ENCODE measurements around the gene TMEM250.

DNA sequence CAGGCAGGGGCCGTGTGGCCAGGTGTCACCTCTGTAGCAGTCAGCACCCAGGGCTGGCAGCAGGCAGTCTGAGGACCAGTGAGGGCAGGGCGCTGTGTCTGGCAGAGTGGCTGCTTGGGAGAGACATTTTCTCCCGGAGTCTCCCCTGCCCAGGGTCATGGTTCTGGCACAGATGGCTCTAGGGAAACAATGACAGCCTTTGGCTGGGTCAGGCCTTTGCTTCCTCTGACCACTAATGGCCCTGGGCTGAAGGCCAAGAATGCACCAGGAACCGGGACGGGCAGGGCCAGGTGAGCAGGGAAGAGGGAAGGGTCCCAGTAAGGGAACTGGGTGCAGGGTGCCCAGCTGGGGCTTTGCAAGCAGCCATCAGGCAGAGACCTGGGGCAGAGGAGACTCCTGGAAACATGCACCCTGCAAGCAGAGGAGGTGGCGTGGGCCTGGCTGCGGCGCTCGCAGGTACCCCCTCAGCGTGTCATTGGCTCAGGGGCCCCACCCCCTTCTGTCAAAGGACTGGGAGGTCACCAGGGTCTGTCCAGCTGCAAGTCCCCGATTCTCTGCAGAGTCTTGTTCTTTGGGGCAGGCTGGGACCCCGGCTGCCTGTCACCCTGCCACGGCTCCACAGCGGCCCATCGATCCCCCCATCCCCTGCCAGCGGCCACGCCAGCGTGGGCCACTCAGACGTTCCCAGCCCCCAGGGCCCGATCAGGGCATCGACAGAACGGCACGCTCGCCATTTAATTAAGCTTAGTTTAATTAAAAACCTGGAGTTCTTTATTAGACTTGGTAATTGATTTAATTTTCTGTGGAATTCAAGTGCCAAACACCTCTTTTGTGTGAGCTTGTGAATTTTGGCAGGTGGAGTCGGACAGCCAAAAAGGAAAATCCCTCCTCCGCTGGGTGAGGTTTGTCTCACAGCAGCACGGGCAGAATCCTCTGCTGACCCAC lies 18.9 kb upstream of the TMEM250 start:
- TF ChIP-seq, protein P1, sequence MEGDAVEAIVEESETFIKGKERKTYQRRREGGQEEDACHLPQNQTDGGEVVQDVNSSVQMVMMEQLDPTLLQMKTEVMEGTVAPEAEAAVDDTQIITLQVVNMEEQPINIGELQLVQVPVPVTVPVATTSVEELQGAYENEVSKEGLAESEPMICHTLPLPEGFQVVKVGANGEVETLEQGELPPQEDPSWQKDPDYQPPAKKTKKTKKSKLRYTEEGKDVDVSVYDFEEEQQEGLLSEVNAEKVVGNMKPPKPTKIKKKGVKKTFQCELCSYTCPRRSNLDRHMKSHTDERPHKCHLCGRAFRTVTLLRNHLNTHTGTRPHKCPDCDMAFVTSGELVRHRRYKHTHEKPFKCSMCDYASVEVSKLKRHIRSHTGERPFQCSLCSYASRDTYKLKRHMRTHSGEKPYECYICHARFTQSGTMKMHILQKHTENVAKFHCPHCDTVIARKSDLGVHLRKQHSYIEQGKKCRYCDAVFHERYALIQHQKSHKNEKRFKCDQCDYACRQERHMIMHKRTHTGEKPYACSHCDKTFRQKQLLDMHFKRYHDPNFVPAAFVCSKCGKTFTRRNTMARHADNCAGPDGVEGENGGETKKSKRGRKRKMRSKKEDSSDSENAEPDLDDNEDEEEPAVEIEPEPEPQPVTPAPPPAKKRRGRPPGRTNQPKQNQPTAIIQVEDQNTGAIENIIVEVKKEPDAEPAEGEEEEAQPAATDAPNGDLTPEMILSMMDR (IDR thresholded peaks at IDR 0.05): no peak
- TF ChIP-seq POLR2A (IDR thresholded peaks at IDR 0.05): no peak
